Neural progenitor cell (in vitro differentiated cells): ENCODE data around the gene TMEM19. TPM values are rescaled to one million over a fixed set of nuclear protein-coding genes. Genes with fewer than 3 reads are reported as not detected.

Experiments used
- DNase-seq: peaks from one replicate; pipeline ENCODE4 v3.0.0-alpha.2; 2016; ENCODE audit warnings: low spot score
- H2AFZ ChIP-seq: fragments of 200-600 bp; sonication (generic); replicated peaks from 2 replicates; pipeline ENCODE4 v1.6.1; 2016; ENCODE audit warnings: antibody characterized with exemption
- H3F3A ChIP-seq: fragments of 200-600 bp; sonication (generic); 2 replicates; pipeline ENCODE4 v1.6.1; 2016; ENCODE audit warnings: antibody characterized with exemption, low read depth
- H3K27ac ChIP-seq: fragments of 200-600 bp; sonication (generic); 2 replicates; pipeline ENCODE4 v1.5.1; 2016; ENCODE audit warnings: mild to moderate bottlenecking
- H3K27me3 ChIP-seq: fragments of 200-600 bp; sonication (generic); 2 replicates; pipeline ENCODE4 v1.6.1; 2016; ENCODE audit warnings: mild to moderate bottlenecking, moderate library complexity
- H3K36me3 ChIP-seq: fragments of 200-600 bp; sonication (generic); 2 replicates; pipeline ENCODE4 v1.5.1; 2016
- H3K4me1 ChIP-seq: fragments of 200-600 bp; sonication (generic); 2 replicates; pipeline ENCODE4 v1.6.1; 2016; ENCODE audit warnings: mixed run types
- H3K4me2 ChIP-seq: fragments of 200-600 bp; sonication (generic); 2 replicates; pipeline ENCODE4 v1.6.1; 2016
- H3K4me3 ChIP-seq: fragments of 200-600 bp; sonication (generic); 2 replicates; pipeline ENCODE4 v1.5.1; 2016
- H3K79me2 ChIP-seq: fragments of 200-600 bp; sonication (generic); 2 replicates; pipeline ENCODE4 v1.6.1; 2016; ENCODE audit warnings: low read depth
- H3K9ac ChIP-seq: fragments of 200-600 bp; sonication (generic); 2 replicates; pipeline ENCODE4 v1.6.1; 2016
- H3K9me3 ChIP-seq: fragments of 200-600 bp; sonication (generic); 2 replicates; pipeline ENCODE4 v1.5.1; 2016; ENCODE audit warnings: low read depth
- H4K20me1 ChIP-seq: fragments of 200-600 bp; sonication (generic); 2 replicates; pipeline ENCODE4 v1.6.1; 2016; ENCODE audit warnings: low read depth
- H3K27ac Mint-ChIP-seq: 3 replicates; pipeline ENCODE4 v1.8.0; 2021; ENCODE audit warnings: mixed read lengths
- H3K27me3 Mint-ChIP-seq: 2 replicates; pipeline ENCODE4 v1.8.0; 2022; ENCODE audit warnings: low read depth, mild to moderate bottlenecking, inconsistent platforms, moderate library complexity, mixed read lengths; ENCODE audit not compliant: insufficient read depth
- H3K36me3 Mint-ChIP-seq: 3 replicates; pipeline ENCODE4 v1.8.0; 2021; ENCODE audit warnings: mixed read lengths
- H3K4me1 Mint-ChIP-seq: 3 replicates; pipeline ENCODE4 v1.8.0; 2021; ENCODE audit warnings: mixed read lengths
- H3K4me3 Mint-ChIP-seq: 3 replicates; pipeline ENCODE4 v1.8.0; 2021; ENCODE audit warnings: mild to moderate bottlenecking, moderate library complexity, mixed read lengths
- H3K9me3 Mint-ChIP-seq: 3 replicates; pipeline ENCODE4 v1.8.0; 2020; ENCODE audit warnings: mixed read lengths
- CTCF ChIP-seq: fragments of 200-600 bp; sonication (generic); IDR thresholded peaks from 2 replicates; pipeline ENCODE4 v1.5.1; 2017; ENCODE audit warnings: antibody characterized with exemption, mild to moderate bottlenecking
- EZH2 ChIP-seq: fragments of 200-600 bp; sonication (generic); IDR thresholded peaks from 2 replicates; pipeline ENCODE4 v1.6.1; 2017; ENCODE audit warnings: antibody characterized with exemption, mild to moderate bottlenecking, moderate library complexity
- EZH2phosphoT487 ChIP-seq: fragments of 200-600 bp; sonication (generic); IDR thresholded peaks from 2 replicates; pipeline ENCODE4 v1.6.1; 2017; ENCODE audit warnings: antibody characterized with exemption
- total RNA-seq: library from RNA; depleted of rRNA; stranded (reverse); fragments of >200 nt; gene quantifications from 2 replicates; pipeline ENCODE4 v1.2.3, GENCODE V29; 2015; ENCODE audit warnings: low replicate concordance

Gene TMEM19
- total RNA-seq, 1 donor from 2014 or later, result 9.3 TPM

GRCh38 chr12:71704920-71705319, 19.0 kb downstream of the TMEM19 start:
- H3K9ac ChIP-seq, result no peak overlapping the region
- TF ChIP-seq CTCF, result no peak
- TF ChIP-seq EZH2phosphoT487, result no peak
- no peaks in the 10 kb centered on the region for H3K79me2 ChIP-seq
- Mint-ChIP-seq H3K36me3 (peaks cover 12% of the 10 kb centered on the region), H3K27ac (no peak overlapping the region), H3K4me3 (no peak overlapping the region), H3K9me3 (no peaks in the 10 kb centered on the region), H3K27me3 (no peaks in the 10 kb centered on the region), H3K4me1 (no peaks in the 10 kb centered on the region)
- no peak overlapping the region for H3K4me2 ChIP-seq
- H3K27me3 ChIP-seq, result no peaks in the 10 kb centered on the region
- no peaks in the 10 kb centered on the region for H3K36me3 ChIP-seq
- H3K9me3 ChIP-seq, result no peaks in the 10 kb centered on the region
- no peak overlapping the region for H3K27ac ChIP-seq
- no peak for DNase-seq
- H3K4me3 ChIP-seq, result no peak overlapping the region
- H3F3A ChIP-seq, result no peaks in the 10 kb centered on the region
- no peak overlapping the region for H2AFZ ChIP-seq
- no peaks in the 10 kb centered on the region for H3K4me1 ChIP-seq
- H4K20me1 ChIP-seq, result no peaks in the 10 kb centered on the region

- peaks cover 6% of the 10 kb centered on the region for H3K36me3 ChIP-seq
- no peak overlapping the region for H3K27ac Mint-ChIP-seq
- no peaks in the 10 kb centered on the region for H3K79me2 ChIP-seq
- no peaks in the 10 kb centered on the region for H3K4me1 ChIP-seq
- no peak overlapping the region for H3K4me3 Mint-ChIP-seq
- peaks cover 4% of the 10 kb centered on the region for H3K9me3 ChIP-seq
- no peaks in the 10 kb centered on the region for H3K27me3 ChIP-seq
- H3K36me3 Mint-ChIP-seq, result peaks cover 2% of the 10 kb centered on the region
- H4K20me1 ChIP-seq, result no peaks in the 10 kb centered on the region
- H3K4me3 ChIP-seq, result no peak overlapping the region
- H3K9me3 Mint-ChIP-seq, result peaks cover 7% of the 10 kb centered on the region
- no peak overlapping the region for H2AFZ ChIP-seq
- no peaks in the 10 kb centered on the region for H3K27me3 Mint-ChIP-seq
- no peaks in the 10 kb centered on the region for H3K4me1 Mint-ChIP-seq
- no peak overlapping the region for H3K9ac ChIP-seq
- H3K27ac ChIP-seq, result no peak overlapping the region
- DNase-seq, result no peak
- no peak overlapping the region for H3K4me2 ChIP-seq
- no peaks in the 10 kb centered on the region for H3F3A ChIP-seq
- TF ChIP-seq EZH2 (no peak), EZH2phosphoT487 (no peak), CTCF (no peak)
These were observed 22.8 kb downstream of the TMEM19 start for GRCh38 chr12:71708658-71709057.

GRCh38 chr12:71710276-71711125, 24.6 kb downstream of the TMEM19 start:
- Histone ChIP-seq H3K27ac (no peak overlapping the region), H3K36me3 (peaks cover 6% of the 10 kb centered on the region), H3K27me3 (no peaks in the 10 kb centered on the region), H3K4me2 (no peak overlapping the region), H3K4me3 (no peak overlapping the region), H3K79me2 (no peaks in the 10 kb centered on the region), H3F3A (no peaks in the 10 kb centered on the region), H3K4me1 (no peaks in the 10 kb centered on the region), H4K20me1 (no peaks in the 10 kb centered on the region), H3K9ac (no peak overlapping the region), H2AFZ (no peak overlapping the region), H3K9me3 (peaks cover 8% of the 10 kb centered on the region)
- TF ChIP-seq EZH2phosphoT487 (no peak), CTCF (no peak), EZH2 (no peak)
- Mint-ChIP-seq H3K27me3 (no peaks in the 10 kb centered on the region), H3K4me1 (no peaks in the 10 kb centered on the region), H3K9me3 (peaks cover 13% of the 10 kb centered on the region), H3K4me3 (no peak overlapping the region), H3K27ac (no peak overlapping the region), H3K36me3 (peaks cover 2% of the 10 kb centered on the region)
- DNase-seq, result no peak
